HEK293 (cell line): ENCODE measurements around the gene FOXD1.
A peak's percentile ranks its signal among the peaks of the same experiment; 100 is the strongest.

Experiments used
- CTCF ChIA-PET: fragments of 350-600 bp; formaldehyde crosslinking; extraction: SDS; loops from one replicate; lab custom pipeline; 2021; ENCODE audit warnings: antibody characterized with exemption; lab: Yijun Ruan, JAX
- POLR2A ChIA-PET: fragments of 300-600 bp; formaldehyde crosslinking; extraction: SDS; loops from one replicate; lab custom pipeline; 2020; ENCODE audit warnings: antibody characterized with exemption, inconsistent platforms; lab: Yijun Ruan, JAX
- H3K27ac ChIP-seq: fragments of 200-500 bp; sonication (Bioruptor generic); 2 replicates; pipeline ENCODE4 v1.5.1; 2014; ENCODE audit warnings: low read depth, low read length, control low read depth, inconsistent platforms; ENCODE audit errors: extremely low read depth
- H3K36me3 ChIP-seq, 2 experiments: fragments of 200-500 bp in 1 of 2; sonication (Bioruptor generic) in 1 of 2; 1 replicate in 1 of 2; 2 replicates in 1 of 2; pipeline ENCODE4 v1.5.1; 2014 to 2017; ENCODE audit warnings: inconsistent platforms in 2 of 2, low read length in 2 of 2; ENCODE audit not compliant: control insufficient read depth in 2 of 2, insufficient read depth in 1 of 2
- H3K4me1 ChIP-seq: fragments of 200-500 bp; sonication (Bioruptor generic); 2 replicates; pipeline ENCODE4 v1.5.1; 2014; ENCODE audit warnings: mild to moderate bottlenecking, low read length, inconsistent platforms; ENCODE audit not compliant: control insufficient read depth, insufficient read depth
- H3K4me3 ChIP-seq: 2 replicates; pipeline ENCODE4 v1.5.1; 2011; ENCODE audit warnings: low read depth, mild to moderate bottlenecking, control low read depth, low read length, moderate library complexity
- H3K9me3 ChIP-seq: fragments of 200-500 bp; sonication (Bioruptor generic); 2 replicates; pipeline ENCODE4 v1.5.1; 2014; ENCODE audit warnings: low read depth, low read length, inconsistent platforms; ENCODE audit not compliant: control insufficient read depth, insufficient read depth
- GLIS2 ChIP-seq: fragments of 450-650 bp; formaldehyde crosslinking; IDR thresholded peaks from 2 replicates; pipeline ENCODE4 v1.5.1; 2016; ENCODE audit warnings: missing biosample characterization, missing genetic modification characterization
- MZF1 ChIP-seq: fragments of 450-650 bp; formaldehyde crosslinking; IDR thresholded peaks from 2 replicates; pipeline ENCODE4 v1.5.1; 2017; ENCODE audit warnings: missing biosample characterization, missing genetic modification characterization, borderline replicate concordance
- SALL2 ChIP-seq: fragments of 450-650 bp; formaldehyde crosslinking; IDR thresholded peaks from 2 replicates; pipeline ENCODE4 v1.5.0; 2017; ENCODE audit warnings: missing biosample characterization, mild to moderate bottlenecking, missing genetic modification characterization, borderline replicate concordance
- TRIM28 ChIP-seq: IDR thresholded peaks from 2 replicates; pipeline ENCODE4 v1.6.1; 2011; ENCODE audit warnings: low read length, control low read depth, borderline replicate concordance
- ZNF114 ChIP-seq: fragments of 450-650 bp; formaldehyde crosslinking; IDR thresholded peaks from 2 replicates; pipeline ENCODE4 v1.5.0; 2017; ENCODE audit warnings: missing biosample characterization, missing genetic modification characterization
- ZNF16 ChIP-seq: fragments of 450-650 bp; formaldehyde crosslinking; IDR thresholded peaks from 2 replicates; pipeline ENCODE4 v1.5.1; 2016; ENCODE audit warnings: low read depth, missing biosample characterization, missing genetic modification characterization
- ZNF174 ChIP-seq: fragments of 450-650 bp; formaldehyde crosslinking; IDR thresholded peaks from 2 replicates; pipeline ENCODE4 v1.5.0; 2017; ENCODE audit warnings: missing biosample characterization, mild to moderate bottlenecking, missing genetic modification characterization
- ZNF184 ChIP-seq: fragments of 450-650 bp; IDR thresholded peaks from 2 replicates; pipeline ENCODE4 v1.5.1; 2018; ENCODE audit warnings: missing biosample characterization, mild to moderate bottlenecking, missing genetic modification characterization
- ZNF202 ChIP-seq: fragments of 450-650 bp; formaldehyde crosslinking; IDR thresholded peaks from 2 replicates; pipeline ENCODE4 v1.5.1; 2016; ENCODE audit warnings: missing biosample characterization, missing genetic modification characterization, borderline replicate concordance
- ZNF302 ChIP-seq: fragments of 450-650 bp; formaldehyde crosslinking; IDR thresholded peaks from 2 replicates; pipeline ENCODE4 v1.5.1; 2016; ENCODE audit warnings: missing biosample characterization, missing genetic modification characterization, low read depth
- ZNF473 ChIP-seq: fragments of 450-650 bp; formaldehyde crosslinking; IDR thresholded peaks from 2 replicates; pipeline ENCODE4 v1.5.1; 2017; ENCODE audit warnings: missing biosample characterization, missing genetic modification characterization
- ZNF513 ChIP-seq: fragments of 450-650 bp; IDR thresholded peaks from 2 replicates; pipeline ENCODE4 v1.5.1; 2018; ENCODE audit warnings: missing biosample characterization, missing genetic modification characterization
- ZNF596 ChIP-seq: fragments of 450-650 bp; IDR thresholded peaks from 2 replicates; pipeline ENCODE4 v1.5.0; 2018; ENCODE audit warnings: missing biosample characterization, mild to moderate bottlenecking, missing genetic modification characterization, moderate library complexity
- ZNF664 ChIP-seq: fragments of 450-650 bp; formaldehyde crosslinking; IDR thresholded peaks from 2 replicates; pipeline ENCODE4 v1.5.1; 2016; ENCODE audit warnings: missing biosample characterization, missing genetic modification characterization
- ZNF704 ChIP-seq: fragments of 450-650 bp; formaldehyde crosslinking; IDR thresholded peaks from 2 replicates; pipeline ENCODE4 v1.5.1; 2016; ENCODE audit warnings: missing biosample characterization, missing genetic modification characterization
- ZNF830 ChIP-seq: fragments of 450-650 bp; IDR thresholded peaks from 2 replicates; pipeline ENCODE4 v1.5.0; 2018; ENCODE audit warnings: missing biosample characterization, missing genetic modification characterization, low read depth, mild to moderate bottlenecking, moderate library complexity
- ZSCAN4 ChIP-seq: fragments of 450-650 bp; formaldehyde crosslinking; IDR thresholded peaks from 2 replicates; pipeline ENCODE4 v1.5.1; 2017; ENCODE audit warnings: missing biosample characterization, missing genetic modification characterization
- TF ChIP-seq, protein P1 (sequence below): fragments of 450-650 bp; formaldehyde crosslinking; IDR thresholded peaks from 2 replicates; pipeline ENCODE4 v1.5.1; 2017; ENCODE audit warnings: missing biosample characterization, missing genetic modification characterization

The FOXD1 gene

DNA sequence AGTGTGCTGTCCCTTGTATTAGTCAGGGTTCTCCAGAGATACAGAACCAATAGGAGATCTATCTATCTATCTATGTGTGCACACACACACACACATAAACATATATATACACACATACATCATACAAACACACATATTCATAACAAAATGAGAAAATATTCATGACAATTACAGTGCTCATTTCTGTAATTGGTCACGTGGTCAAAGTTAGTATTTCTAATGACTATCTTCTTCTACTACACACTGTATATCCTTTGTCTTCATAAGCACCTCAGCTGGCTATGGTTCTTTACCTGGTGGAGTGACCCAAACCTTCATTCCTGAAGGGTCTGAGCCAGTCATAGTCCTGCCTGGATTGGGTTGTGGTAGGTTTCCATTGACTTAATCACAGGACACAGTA, 31.9 kb upstream of the FOXD1 start:
- H3K27ac ChIP-seq = no peak overlapping the region
- POLR2A ChIA-PET = no interaction called here
- CTCF ChIA-PET = interaction anchor here (0.5 to 1.2 kb wide), 3 partner anchors 16 to 185 kb away, joined by 4 to 7 read pairs (median 5); no protein-coding TSS in a partner anchor
- no peaks in the 10 kb centered on the region for H3K4me1 ChIP-seq
- H3K9me3 ChIP-seq = no peaks in the 10 kb centered on the region
- TF ChIP-seq TRIM28 = no peak
- no peak for TF ChIP-seq ZNF302 (tag by site-specific recombination)
- no peak for TF ChIP-seq ZNF830
- TF ChIP-seq ZNF704 (tag by site-specific recombination) = no peak
- no peak for TF ChIP-seq ZNF174
- TF ChIP-seq ZNF114 (tag by site-specific recombination) = no peak
- no peak for TF ChIP-seq ZNF202 (tag by site-specific recombination)
- TF ChIP-seq ZNF596 (tag by site-specific recombination) = no peak
- TF ChIP-seq ZNF16 (tag by site-specific recombination) = no peak
- TF ChIP-seq ZNF184 = no peak
- no peak for TF ChIP-seq MZF1 (tag by site-specific recombination)
- TF ChIP-seq ZSCAN4 (tag by site-specific recombination) = no peak
- TF ChIP-seq ZNF473 (tag by site-specific recombination) = no peak
- no peak for TF ChIP-seq ZNF664 (tag by site-specific recombination)
- no peak overlapping the region for H3K4me3 ChIP-seq
- no peaks in the 10 kb centered on the region for H3K36me3 ChIP-seq

DNA sequence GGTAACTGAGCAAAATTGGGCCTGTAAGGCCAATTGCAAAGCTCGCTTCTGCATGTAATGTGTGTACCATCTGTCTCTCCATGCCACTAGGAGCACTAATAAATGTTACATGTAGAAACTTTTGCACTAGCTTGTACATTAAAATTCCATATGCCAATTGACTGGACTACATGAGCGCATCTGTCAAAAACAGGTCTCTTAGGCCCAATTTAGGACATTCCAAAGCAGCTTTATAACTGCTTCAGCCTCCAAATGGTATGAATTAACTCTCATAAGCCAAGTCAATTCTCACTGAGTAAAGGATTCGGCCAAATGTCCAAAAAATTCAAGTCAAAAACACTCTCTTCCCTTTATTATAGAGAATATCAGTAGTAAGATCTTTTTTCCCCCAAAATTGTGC, 23.5 kb upstream of the FOXD1 start:
- TF ChIP-seq GLIS2 (tag by site-specific recombination) (no peak), ZNF513 (tag by site-specific recombination) (no peak)
- H3K27ac ChIP-seq = no peak overlapping the region
- H3K9me3 ChIP-seq = no peaks in the 10 kb centered on the region
- no peaks in the 10 kb centered on the region for H3K4me1 ChIP-seq
- no peak overlapping the region for H3K4me3 ChIP-seq
- H3K36me3 ChIP-seq = no peaks in the 10 kb centered on the region
- ChIA-PET POLR2A (no interaction called here), CTCF (interaction anchor here (0.7 to 1.8 kb wide), 2 partner anchors 17 to 21 kb away, joined by 4 to 6 read pairs; no protein-coding TSS in a partner anchor)

- Histone ChIP-seq H3K9me3 (no peaks in the 10 kb centered on the region), H3K4me3 (no peak overlapping the region), H3K4me1 (no peaks in the 10 kb centered on the region)
- ChIA-PET CTCF (interaction anchor here (0.6 to 1.8 kb wide), 2 partner anchors 17 to 33 kb away, joined by 3 to 6 read pairs; no protein-coding TSS in a partner anchor), POLR2A (no interaction called here)
- TF ChIP-seq, protein P1, sequence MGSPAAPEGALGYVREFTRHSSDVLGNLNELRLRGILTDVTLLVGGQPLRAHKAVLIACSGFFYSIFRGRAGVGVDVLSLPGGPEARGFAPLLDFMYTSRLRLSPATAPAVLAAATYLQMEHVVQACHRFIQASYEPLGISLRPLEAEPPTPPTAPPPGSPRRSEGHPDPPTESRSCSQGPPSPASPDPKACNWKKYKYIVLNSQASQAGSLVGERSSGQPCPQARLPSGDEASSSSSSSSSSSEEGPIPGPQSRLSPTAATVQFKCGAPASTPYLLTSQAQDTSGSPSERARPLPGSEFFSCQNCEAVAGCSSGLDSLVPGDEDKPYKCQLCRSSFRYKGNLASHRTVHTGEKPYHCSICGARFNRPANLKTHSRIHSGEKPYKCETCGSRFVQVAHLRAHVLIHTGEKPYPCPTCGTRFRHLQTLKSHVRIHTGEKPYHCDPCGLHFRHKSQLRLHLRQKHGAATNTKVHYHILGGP (tag by site-specific recombination) = 0 out of 2 replicates have a peak, but pooled peaks have one; percentile 18
- TF ChIP-seq SALL2 (tag by site-specific recombination) = no peak
- TF ChIP-seq, all 188 proteins: peak for 1
- Histone ChIP-seq H3K27ac (no peak overlapping the region), H3K36me3 (no peaks in the 10 kb centered on the region)
Measured at GRCh38 chr5:73471654-73472053, 23.1 kb upstream of the FOXD1 start.
